SKM-1 treated with dmso at 0.1 percent for 144 hours (cell line): Measurements from ENCODE around the gene RELN.
"Not testable (repeated sequence)": the region's sequence is repeated elsewhere in the genome, so short reads cannot be mapped to it uniquely, and the experiment has no call there.

Source experiments
- DNase-seq: peaks from one replicate; lab custom pipeline; 2025; ENCODE audit not compliant: unreplicated experiment; lab: John Stamatoyannopoulos, UW

Gene RELN

DNA sequence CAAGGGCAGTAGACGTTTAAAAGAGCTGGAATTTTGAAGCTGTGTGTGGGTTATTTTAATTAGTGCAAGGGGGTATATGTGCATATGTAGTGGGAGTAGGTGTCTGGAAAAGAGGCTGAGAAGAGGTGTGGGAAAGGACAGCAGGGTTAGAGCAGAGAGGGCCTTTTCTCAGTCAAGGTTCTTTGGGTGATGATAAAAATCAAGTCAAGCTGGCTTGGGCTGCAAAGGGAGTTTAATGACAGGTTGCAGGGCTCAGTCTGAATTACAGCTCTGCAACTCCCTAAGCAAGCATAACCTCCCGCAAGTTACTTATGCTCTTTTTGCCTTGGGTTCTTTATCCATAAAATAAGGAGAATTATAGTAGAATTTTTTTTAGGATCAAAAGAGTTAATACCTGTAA, 83.5 kb downstream of the RELN start:
- no peak for DNase-seq

- no peak for DNase-seq
These were observed 86.5 kb downstream of the RELN start for GRCh38 chr7:103902917-103903316.

- DNase-seq = not testable (repeated sequence)
These were observed 92.6 kb downstream of the RELN start for GRCh38 chr7:103896826-103897225.

GRCh38 chr7:103894656-103895596, 94.5 kb downstream of the RELN start:
- no peak for DNase-seq

DNA sequence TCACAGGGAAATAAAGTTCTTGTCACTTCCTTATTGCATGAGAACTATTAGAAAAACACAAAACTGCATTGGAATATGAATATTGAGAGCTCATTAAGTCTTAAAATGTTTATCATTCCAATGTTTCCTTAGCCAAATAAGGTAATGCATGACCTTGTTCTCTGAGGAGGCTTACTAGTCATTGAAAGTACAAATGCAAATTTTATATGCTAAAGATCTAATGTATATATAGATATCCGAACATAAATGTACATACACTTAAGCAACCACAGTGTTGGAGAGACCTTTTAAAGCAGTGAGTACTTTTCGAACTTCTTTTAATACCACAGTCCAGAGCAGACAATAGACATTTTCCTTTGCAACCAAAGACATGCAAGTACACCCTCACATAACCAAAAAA, 96.1 kb downstream of the RELN start:
- no peak for DNase-seq

GRCh38 chr7:103889451-103889850, 100.0 kb downstream of the RELN start:
- DNase-seq = no peak

DNA sequence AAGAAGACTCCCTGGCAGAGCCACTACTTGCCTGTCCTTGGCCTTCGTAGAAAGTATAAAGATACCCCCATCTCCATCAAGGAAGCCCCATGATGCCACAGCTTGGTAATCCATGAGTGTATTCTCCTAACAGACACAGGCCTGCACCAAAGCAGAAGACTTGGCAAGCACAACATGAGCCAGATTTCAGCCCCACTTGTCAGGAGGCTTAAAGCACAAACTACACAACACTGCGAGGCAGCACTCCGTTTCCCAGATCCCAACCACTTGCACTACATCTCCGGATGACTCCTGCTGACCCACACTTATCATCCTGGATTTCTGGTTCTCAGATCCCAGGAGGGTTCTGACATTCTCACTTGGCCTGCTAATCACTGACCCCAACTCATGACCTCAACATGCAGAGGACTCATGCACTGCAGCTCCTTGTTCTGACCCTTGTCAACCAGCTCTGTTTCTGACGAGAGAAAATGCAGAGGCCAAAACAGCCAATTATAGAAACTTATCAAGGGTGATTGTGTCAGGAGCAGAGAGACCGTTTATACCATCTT, 100.8 kb downstream of the RELN start:
- DNase-seq = no peak

DNA sequence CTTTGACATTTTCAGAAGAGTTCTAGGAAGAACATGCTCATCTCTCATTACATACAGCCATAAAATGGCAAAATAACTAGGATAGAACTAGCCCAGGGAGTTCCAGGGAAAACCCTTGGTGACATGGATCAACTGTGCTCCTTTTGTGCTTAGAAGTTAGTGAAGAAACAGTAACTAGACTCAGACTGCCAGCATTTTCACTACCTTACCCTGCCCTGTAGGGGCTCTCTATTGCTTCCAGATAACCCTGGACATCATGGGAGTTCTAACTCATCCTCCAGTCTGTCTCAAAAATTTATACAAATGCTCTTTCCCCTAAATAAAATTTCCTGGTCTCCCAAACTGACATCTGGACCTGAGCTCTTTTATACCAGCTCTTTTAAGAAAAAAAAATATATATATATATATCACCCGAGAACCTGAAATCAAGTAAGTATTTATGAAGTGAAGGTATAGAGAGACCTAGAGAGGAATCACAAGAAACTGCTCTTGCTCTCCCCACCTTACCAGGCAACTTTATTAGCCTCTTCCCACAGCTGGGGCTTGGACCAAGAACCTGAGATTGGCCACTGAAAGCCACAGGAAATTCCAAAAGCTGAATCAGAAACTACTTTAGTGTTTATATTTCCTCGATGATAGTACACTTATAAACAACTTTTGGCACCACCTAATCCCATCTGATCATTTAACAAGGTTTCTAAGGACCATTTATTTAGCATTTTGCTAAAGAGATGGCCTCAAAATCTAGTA, 101.4 kb downstream of the RELN start:
- no peak for DNase-seq

DNA sequence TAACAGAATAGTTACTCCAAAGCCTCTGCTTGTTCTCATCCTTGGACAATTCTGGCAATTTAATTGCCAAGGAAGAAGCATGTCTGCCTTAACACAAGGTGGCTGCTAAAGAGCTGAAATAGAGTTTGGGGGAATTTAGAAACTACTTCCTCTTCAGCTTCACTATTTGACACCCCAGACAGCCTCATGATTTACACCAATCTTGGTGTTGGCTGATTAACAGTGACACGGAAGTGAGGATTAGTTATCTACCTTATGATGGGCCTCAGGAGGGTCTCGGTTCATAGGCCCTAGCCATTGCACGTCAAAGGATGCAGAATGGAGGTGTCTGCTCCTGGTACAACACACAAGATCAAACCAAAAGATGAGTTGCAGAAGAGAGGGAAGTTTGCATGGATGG, 102.4 kb downstream of the RELN start:
- DNase-seq = no peak

GRCh38 chr7:103879928-103880600, 109.4 kb downstream of the RELN start:
- no peak for DNase-seq

DNA sequence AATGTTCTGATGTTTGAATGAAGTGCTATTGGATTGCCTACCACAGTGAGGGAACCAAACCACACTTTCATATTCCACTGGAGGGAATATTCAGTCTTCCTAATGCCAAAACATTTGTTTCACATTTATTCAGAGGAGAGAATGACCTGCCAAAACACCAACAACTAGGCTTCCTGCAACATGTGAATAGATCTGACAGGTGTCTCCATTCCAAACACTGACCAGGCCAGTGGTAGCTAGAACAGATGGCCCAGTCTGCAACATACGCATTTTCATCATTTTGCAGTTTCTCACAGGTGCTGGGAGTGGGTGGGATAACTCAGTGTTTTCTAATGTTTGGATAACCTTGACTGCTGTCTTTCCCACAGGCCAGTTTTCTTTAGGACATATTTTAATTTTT, 110.0 kb downstream of the RELN start:
- no peak for DNase-seq

- DNase-seq = no peak
These were observed 111.9 kb downstream of the RELN start for GRCh38 chr7:103877565-103877964.

GRCh38 chr7:103875718-103876117, 113.7 kb downstream of the RELN start:
- no peak for DNase-seq

DNA sequence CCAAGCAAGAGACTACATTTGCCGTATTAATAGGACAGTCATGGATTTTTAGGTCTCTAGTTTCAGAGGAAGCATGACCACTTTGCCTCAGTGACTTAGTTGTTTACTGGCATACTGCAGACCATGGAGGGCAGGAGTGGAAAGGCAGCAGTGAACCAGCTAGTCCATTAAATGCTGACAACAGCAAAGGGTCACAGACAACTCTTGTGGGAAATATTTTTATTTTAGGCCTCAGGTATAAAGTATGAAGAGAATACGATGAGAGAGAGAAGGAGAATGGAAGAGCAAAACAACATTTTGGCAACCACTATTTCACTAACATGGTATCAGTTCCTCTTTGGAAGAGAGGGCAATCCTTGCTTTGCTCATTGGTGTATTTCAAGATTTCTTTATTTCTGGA, 118.0 kb downstream of the RELN start:
- DNase-seq = no peak

- no peak for DNase-seq
These were observed 118.8 kb downstream of the RELN start for GRCh38 chr7:103870664-103871063.

- DNase-seq = no peak
These were observed 121.6 kb downstream of the RELN start for GRCh38 chr7:103867874-103868273.

GRCh38 chr7:103866919-103867318, 122.5 kb downstream of the RELN start:
- no peak for DNase-seq

DNA sequence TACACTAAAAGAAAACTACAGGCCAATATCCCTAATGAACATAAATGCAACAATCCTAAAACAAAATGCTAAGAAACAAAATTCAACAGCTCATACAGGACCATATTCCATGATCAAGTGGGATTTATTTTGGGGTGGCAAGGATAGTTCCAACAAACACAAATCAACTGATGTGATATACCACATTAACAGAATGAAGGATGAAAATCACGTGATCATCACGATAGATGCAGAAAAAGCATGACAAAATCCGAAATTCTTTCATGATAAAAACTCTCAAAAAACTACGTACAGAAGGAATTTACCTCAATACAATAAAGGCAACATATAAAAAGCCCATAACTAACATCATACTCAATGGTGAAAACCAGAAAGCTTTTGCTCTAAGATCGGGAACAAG, 124.0 kb downstream of the RELN start:
- DNase-seq = no peak

- no peak for DNase-seq
These were observed 127.0 kb downstream of the RELN start for GRCh38 chr7:103862302-103863035.

DNA sequence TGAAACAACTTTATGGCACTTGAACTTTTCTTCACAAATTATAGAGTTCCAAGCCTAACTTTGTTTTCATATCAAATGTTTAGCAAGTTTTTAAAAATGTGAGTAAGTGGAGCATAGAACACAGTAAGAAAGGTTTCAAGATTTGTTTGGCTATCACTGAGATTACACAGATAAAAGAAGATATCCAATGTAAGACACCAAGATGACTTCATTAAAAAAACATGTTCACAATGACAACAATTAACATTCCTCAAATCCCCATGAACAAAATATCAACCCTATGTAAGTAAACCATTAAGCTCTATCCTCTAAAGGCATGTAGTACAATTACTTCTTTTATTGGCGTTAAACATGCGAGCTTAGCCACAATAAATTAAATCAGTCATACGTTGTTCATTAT, 129.7 kb downstream of the RELN start:
- no peak for DNase-seq

DNA sequence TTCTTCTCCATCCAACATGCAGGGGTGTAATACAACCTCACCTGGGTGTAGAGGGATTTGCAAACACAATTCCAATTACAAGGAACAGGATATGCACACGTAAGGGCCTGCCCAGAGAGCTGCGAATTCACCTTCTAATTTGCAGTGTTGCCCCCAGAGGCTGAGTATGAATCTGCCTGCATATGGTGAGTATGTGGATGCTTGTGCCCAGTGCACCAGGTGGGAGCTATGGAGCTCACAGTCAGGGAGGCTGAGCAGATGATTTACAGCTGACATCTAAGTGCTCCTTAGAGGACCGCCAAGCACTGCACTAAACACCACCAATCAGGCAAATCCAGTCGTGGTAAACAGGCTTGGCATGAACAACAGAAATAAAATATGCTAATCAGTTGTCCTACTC, 132.0 kb downstream of the RELN start:
- no peak for DNase-seq
